BJ (cell line): Measurements from ENCODE around the gene ZBTB38. TPM values are rescaled to one million over a fixed set of nuclear protein-coding genes. Genes with fewer than 3 reads are reported as not detected.

Experiments used
- CTCF ChIA-PET: fragments of 350-600 bp; formaldehyde crosslinking; extraction: SDS; loops from one replicate; lab custom pipeline; 2021; ENCODE audit warnings: antibody characterized with exemption, inconsistent platforms; lab: Yijun Ruan, JAX
- POLR2A ChIA-PET: fragments of 300-600 bp; sonication (Branson Sonifier 250); formaldehyde crosslinking; extraction: SDS; loops from one replicate; lab custom pipeline; 2021; ENCODE audit warnings: antibody characterized with exemption; lab: Charles Lee
- DNase-seq: peaks from one replicate; pipeline ENCODE4 v3.0.0-alpha.2; 2011; ENCODE audit warnings: low read depth
- H3K27me3 ChIP-seq: 2 replicates; pipeline ENCODE4 v1.6.0; 2011; ENCODE audit warnings: low read length; ENCODE audit not compliant: control insufficient read depth, insufficient read depth
- H3K36me3 ChIP-seq: 2 replicates; pipeline ENCODE4 v1.5.1; 2011; ENCODE audit warnings: low read length; ENCODE audit not compliant: control insufficient read depth, insufficient read depth
- H3K4me3 ChIP-seq: 2 replicates; pipeline ENCODE4 v1.5.1; 2011; ENCODE audit warnings: low read depth, mild to moderate bottlenecking, control low read depth, low read length
- polyA plus RNA-seq: library from polyadenylated mRNA; depleted of rRNA; stranded (reverse); fragments of >200 nt; gene quantifications from 2 replicates; pipeline ENCODE4 v1.2.3, GENCODE V29; 2011
- TF ChIP-seq, protein P1 (sequence below): IDR thresholded peaks from 2 replicates; pipeline ENCODE4 v1.5.1; 2011; ENCODE audit warnings: low read depth, mild to moderate bottlenecking, control low read depth, inconsistent platforms, low read length, moderate library complexity; ENCODE audit not compliant: insufficient read depth

ZBTB38 gene
- polyA plus RNA-seq, 1 experiment: 62.0 TPM

DNA sequence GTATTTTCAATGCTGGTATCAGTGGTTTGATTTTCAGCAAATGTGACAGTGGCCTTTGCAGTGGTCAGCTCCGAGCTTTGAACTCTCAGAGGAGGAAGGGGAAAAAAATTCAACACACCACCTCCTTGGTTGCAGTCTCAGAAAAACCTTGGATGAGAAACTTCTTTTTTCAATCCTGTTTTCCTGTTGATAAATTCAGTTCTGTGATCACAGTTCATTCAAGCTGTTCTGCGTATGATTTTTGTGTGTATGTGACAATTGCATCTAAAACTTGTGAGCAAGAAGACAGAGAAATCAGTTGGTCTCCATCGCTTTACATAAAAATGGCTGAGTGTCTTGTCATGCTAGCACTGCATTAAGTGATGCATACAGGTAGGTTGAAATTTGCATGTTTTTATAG, 19.2 kb downstream of the ZBTB38 start:
- H3K36me3 ChIP-seq: no peaks in the 10 kb centered on the region
- H3K27me3 ChIP-seq: no peaks in the 10 kb centered on the region
- ChIA-PET CTCF (interaction anchor here (0.8 to 0.9 kb wide), 2 partner anchors 14 to 21 kb away, joined by 3 to 5 read pairs; no protein-coding TSS in a partner anchor), POLR2A (no interaction called here)
- no peak overlapping the region for H3K4me3 ChIP-seq
- no peak for DNase-seq
- TF ChIP-seq, protein P1, sequence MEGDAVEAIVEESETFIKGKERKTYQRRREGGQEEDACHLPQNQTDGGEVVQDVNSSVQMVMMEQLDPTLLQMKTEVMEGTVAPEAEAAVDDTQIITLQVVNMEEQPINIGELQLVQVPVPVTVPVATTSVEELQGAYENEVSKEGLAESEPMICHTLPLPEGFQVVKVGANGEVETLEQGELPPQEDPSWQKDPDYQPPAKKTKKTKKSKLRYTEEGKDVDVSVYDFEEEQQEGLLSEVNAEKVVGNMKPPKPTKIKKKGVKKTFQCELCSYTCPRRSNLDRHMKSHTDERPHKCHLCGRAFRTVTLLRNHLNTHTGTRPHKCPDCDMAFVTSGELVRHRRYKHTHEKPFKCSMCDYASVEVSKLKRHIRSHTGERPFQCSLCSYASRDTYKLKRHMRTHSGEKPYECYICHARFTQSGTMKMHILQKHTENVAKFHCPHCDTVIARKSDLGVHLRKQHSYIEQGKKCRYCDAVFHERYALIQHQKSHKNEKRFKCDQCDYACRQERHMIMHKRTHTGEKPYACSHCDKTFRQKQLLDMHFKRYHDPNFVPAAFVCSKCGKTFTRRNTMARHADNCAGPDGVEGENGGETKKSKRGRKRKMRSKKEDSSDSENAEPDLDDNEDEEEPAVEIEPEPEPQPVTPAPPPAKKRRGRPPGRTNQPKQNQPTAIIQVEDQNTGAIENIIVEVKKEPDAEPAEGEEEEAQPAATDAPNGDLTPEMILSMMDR: no peak

- ChIA-PET CTCF (interaction anchor here (0.7 to 1.0 kb wide), 4 partner anchors 22 to 64 kb away, joined by 3 to 5 read pairs (median 3); no protein-coding TSS in a partner anchor), POLR2A (no interaction called here)
- Histone ChIP-seq H3K4me3 (no peak overlapping the region), H3K36me3 (no peaks in the 10 kb centered on the region), H3K27me3 (no peaks in the 10 kb centered on the region)
- no peak for DNase-seq
- TF ChIP-seq, protein P1: no peak
These were observed 20.1 kb downstream of the ZBTB38 start for GRCh38 chr3:141388395-141388794.

- ChIA-PET CTCF (interaction anchor here (0.9 to 1.0 kb wide), 2 partner anchors 53 to 64 kb away, joined by 3 read pairs; no protein-coding TSS in a partner anchor), POLR2A (no interaction called here)
- TF ChIP-seq, protein P1: no peak
- DNase-seq: no peak
- Histone ChIP-seq H3K4me3 (no peak overlapping the region), H3K27me3 (no peaks in the 10 kb centered on the region), H3K36me3 (no peaks in the 10 kb centered on the region)
These were observed 20.7 kb downstream of the ZBTB38 start for GRCh38 chr3:141388823-141389621.

GRCh38 chr3:141389703-141390102, 21.4 kb downstream of the ZBTB38 start:
- CTCF ChIA-PET: interaction anchor here (0.6 kb wide), 1 partner anchor 17 kb away, joined by 4 read pairs; no protein-coding TSS in a partner anchor
- POLR2A ChIA-PET: no interaction called here
- H3K4me3 ChIP-seq: no peak overlapping the region

DNA sequence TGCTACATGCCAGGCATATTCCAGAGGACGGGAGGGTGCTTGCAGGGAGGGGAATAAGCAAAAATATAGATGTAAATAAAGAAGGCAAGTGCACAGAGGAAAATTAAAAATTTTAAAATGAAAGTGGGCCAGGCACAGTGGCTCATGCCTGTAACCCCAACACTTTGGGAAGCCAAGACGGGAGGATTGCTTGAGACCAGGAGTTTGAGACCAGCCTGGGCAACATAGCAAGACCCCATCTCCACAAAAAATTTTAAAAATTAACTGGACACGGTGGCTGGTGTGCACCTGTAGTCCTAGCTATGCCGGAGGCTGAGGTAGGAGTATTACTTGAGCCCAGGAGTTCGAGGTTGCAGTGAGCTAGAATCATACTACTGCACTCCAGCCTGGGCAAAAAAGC, 22.4 kb downstream of the ZBTB38 start:
- DNase-seq: no peak
- POLR2A ChIA-PET: no interaction called here
- TF ChIP-seq, protein P1: no peak
- Histone ChIP-seq H3K4me3 (no peak overlapping the region), H3K27me3 (no peaks in the 10 kb centered on the region), H3K36me3 (no peaks in the 10 kb centered on the region)
- CTCF ChIA-PET: interaction anchor here (1.2 kb wide), 1 partner anchor 7 kb away, joined by 3 read pairs; no protein-coding TSS in a partner anchor

More at GRCh38 chr3:141389703-141390102, 21.4 kb downstream of the ZBTB38 start:
- TF ChIP-seq, protein P1: no peak
- DNase-seq: no peak
- no peaks in the 10 kb centered on the region for H3K27me3 ChIP-seq
- H3K36me3 ChIP-seq: no peaks in the 10 kb centered on the region
